Stimulated activated CD4-positive, alpha-beta T cell treated with anti-CD3 and anti-CD28 coated beads, Interleukin-1b, Interleukin-23, amount 100 ng/mL, for 1 hour (primary cell): ENCODE results near the gene SPOCD1.

Source experiments
- DNase-seq, 2 donors: peaks; one replicate each; pipeline ENCODE4 v3.0.0-alpha.2; 2020; ENCODE audit warnings: low read depth in 2 of 2

SPOCD1 gene

DNA sequence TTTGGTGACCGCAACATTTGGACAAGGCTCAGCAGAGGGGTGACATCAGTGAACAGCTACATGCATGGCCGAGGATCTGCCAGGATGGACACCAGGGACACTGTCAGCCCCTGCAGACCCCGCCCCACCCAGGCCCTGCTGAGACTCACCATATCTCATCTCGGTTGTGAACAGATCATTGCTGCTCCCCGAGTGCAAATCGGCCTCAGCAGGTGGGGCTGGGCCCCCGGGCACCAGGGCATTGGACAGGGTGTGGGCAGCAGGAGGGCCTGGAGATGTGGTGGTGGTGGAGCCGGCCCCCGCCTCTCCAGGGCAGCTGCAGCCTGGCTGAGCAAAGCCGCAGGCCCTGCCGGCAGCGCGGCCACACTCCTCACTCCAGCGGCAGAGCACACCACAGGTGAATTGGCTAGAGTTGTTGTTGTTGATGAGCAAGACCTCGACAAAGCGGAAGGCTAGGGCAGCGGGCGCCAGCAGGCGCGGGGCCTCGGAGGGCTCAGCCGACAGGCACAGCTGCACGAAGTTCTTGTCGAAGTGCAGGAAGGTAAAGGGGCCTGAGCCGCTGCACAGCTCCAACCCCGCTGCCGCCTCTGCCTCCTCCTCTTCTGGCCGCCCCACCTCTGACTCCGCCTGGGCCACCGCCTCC is 59.9 kb downstream of the SPOCD1 start:
- DNase-seq: no peak

DNA sequence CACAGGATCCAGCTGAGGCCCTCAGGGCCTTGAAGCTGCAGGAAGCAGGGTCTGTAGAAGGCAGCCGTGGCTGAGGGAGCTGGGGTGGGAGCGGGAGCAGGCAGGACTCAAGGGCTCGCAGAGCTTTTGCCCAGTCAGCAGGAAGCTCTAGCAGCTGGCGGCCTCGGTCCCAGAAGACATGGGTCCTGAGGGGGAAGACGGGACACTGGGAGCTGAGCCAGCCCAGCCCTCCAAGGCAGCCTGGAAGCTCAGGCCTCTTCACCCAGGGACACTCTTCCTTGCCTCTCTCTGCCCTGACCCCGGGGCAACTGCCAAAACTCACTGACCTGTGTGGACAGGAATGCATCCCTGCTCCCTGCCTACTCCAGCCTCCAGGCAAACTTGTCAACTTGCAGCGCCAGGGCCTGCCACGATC is 60.6 kb downstream of the SPOCD1 start:
- no peak for DNase-seq

DNA sequence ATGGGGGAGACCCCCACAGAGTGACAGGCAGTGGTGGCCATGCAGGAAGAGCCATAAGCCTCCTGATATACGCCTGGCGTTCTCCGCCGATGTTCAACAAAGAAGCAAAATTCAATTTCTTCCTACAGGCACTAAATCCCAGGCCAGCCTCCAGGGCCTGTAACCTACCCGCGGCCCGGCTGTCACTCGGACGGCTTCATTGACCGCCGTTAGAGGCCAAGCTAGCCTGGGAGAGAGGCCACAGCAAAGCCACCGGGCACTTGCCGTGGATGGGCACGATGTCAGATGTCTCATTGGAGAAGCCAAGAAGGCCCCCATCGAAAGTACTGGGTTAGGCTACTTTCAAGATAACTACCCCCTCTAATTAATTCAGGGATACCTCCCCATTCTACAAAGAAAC is 61.4 kb downstream of the SPOCD1 start:
- no peak for DNase-seq

DNA sequence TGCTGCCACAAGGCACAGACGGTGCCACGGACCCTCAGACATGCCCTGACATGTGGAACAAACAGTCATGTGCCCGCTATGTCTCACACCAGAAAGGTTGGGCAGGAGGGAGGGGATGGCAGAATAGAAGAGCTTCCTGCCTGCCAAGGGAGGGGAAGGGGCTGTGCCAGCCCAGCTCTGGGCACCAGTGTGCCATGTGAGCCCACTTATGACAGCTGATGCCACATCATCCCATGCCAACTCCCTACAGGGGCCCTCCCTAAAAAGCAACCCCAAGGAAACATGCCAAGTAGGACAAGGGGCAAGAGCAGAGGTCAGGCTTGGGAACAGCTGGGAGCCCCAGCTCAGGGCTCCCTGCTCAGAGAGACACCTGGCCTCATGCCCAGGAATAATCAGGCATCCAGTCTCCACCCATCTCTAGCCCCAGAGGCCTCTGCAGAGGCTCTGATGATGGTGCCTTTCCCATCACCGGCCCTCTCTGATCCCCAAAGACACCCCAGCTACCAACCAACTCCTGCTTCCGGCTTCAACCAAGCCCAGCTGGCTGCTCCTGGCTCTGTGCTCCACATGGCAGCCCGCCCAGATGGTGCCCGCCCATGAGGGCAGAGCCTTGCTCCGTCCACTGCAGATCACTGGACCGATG is 62.0 kb downstream of the SPOCD1 start:
- DNase-seq: no peak

DNA sequence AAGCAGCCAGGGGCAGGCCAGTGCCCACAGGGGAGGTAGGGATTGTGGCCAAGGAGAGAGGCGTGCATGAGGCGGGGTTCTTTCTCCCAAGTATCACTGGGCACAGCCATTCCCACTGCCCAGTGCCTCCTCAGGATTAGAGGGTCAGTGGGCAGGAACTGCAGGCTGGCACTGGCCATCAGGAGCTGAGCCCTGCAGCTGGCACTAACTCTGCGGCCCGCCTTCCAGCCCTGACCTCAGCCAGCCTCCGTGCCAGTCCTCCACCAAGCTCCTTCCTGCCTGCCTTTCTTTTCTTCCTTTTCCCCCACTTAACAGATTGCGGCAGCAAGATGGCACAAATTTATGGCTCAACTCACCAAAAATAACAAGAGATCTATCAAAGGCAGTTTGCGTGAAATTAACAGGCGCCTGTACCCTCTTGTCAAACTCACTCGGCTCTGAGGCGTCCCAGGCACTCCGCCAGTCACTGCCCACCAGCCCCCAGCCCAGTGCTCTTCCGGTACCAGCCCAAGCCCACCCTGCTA is 62.8 kb downstream of the SPOCD1 start:
- DNase-seq: no peak

DNA sequence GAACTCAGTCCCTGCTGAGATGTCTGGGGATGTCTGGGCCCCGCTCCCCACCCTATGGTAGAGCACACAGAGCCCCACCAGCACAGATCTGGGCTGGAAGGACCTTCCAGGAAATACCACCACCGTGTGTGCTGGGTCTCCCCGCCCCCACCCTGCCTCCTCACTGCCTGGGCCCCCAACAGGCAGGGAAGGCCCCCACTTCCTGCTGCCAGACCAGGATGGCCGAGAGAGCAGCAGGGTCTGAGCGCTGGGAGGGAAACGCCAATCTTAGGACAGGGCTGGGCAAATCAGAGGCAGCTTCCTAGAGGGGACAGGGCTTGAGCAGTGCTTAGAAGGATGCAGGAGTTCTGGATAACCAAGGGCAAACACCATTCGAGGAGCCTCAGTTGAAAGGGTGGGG is 63.6 kb downstream of the SPOCD1 start:
- no peak for DNase-seq

DNA sequence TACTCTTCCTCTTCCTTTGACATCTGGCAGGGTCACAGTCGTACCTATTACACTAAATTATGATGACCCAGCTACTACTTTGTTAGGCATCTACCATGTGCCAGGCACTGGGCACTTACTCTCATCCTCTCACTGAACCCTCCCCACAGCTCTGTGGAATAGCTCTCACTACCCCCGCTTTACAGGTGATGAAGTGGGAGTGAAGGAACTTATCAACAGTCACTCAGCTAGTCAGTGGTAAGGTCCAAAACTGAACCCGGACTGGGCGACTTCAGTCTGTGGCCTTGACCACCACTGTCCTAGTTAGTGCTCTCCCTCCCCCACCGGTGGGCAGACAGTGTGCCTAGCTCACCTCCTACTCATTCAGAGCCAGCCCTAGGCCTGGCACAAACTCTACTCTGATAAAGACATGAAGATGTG is 64.0 kb downstream of the SPOCD1 start:
- no peak for DNase-seq

DNA sequence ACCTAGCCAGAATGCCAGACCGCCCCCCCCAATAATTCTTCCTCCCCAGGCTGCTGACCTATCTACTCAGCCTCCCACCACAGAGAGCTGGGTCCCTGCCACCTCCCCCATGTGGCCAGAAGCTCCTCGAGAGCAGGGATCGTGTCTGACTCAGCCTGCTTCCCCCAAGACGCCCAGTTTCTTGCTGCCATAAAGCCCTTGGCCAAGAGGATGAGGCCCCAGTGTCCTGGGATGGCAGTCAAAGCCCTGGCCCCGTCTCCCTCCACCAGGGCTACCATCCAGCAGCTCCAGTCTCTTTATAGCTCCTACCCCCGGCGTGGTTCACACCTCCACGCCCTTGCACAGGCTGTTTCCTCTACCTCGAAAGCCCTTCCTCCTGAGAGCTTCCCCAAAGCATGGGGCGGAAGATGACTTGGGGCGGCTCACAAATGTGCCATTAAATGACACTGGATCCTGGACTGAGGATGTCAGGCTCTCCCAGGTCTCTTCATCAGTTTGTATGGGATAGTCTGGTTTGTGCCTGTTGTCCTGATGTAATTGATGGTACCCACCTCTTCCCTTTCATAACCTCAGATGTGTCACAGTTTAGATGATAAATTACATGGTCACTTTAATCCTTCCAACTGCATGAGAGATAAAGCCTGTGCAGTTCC is 64.8 kb downstream of the SPOCD1 start:
- no peak for DNase-seq

DNA sequence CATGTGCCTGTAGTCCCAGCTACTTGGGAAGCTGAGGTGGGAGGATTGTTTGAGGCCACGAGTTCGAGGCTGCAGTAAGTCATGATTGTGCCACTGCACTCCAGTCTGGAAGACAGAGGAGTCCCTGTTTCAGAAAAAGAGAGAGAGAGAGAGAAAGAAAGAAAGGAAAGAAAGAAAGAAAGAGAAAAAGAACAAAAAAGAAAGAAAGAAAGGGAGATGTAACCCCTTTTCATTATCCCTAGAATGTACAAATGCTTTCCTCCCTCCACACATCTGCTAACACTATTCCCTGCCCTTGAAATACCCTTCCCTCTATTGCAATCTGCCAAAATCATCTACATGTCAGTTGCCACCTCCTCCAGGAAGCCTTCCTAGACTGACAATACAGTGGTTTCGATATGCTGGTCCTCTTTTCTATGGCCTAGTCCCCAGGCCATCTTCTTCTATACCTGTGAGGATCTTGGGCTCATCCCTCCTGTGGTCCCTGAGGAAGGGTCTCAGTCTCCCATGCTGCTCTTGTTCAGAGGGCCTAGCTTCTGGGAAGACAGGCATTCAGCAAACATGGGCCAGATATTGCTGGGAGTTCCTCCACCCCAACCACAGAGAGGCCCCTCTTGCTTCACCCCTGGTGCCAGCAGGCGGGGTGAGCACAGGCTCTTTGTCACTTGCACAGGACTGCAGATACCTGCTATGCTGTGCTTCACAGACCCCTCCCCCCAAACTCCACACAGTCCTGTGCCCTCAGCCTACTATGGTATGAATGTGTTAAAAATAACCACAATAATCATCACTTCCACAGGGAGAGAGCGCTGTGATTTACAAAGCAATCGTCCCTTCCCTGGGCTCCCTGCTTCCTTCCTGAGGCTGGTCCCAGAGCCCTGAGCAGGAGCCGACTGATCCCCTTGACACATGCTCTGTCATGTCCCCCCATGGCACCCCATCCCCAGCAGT is 65.8 kb downstream of the SPOCD1 start:
- no peak for DNase-seq

DNA sequence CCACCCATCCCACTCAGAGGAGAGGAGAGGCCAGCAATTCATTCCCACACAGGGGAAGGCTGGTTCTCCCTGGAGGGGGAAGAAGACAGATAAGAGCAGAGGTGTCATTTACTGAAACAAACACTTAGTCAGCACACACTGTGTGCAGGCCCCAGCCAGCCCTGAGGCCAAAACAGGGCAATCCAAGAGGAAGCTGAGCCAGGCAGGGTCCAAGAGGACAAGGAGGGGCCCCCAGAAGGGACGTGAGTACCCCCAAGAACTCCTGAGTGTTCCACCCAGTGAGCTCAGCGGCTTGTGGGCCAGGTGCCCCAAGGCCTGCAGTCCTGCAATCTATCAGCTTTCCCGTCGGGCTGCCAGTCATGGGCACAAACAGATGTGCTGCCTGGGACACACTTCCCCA is 67.5 kb downstream of the SPOCD1 start:
- DNase-seq: no peak

DNA sequence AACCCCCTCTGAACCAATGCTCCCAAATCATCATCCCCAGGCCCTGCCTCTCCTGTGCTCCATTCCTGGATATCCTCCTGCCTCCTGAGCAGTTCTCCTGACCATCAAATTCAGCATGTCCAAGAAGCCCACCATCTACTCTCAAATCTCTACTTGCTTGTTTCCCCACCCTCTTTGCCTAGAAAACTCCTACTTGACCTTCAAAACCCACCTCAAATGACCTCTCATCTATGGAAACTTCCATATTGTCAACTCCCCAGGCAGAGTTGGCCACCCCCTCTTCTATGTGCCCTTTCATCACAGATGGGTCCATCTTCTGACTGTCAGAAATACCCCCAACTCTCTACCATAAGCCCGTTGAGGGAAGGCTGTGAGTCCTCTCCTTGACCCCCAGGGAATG is 68.5 kb downstream of the SPOCD1 start:
- DNase-seq: no peak

DNA sequence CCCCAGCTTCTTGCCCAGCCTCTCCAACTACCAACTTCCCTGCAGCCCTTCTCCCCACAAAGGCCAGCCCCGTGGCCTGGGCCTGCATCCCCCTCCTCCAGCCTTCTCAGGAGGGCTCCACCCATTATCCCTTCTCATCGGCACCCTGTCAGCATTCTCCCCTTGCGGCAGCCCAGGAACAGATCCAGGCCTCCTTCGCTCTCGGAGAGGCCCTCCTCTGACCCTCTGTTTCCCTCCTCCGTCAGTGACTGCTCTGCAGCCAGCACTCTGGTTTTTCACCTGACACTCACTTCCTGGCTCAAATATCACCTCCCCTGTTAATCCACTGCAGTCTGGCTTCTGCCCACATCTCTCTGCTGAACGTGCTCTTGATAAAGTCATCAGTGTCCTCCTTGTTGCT is 69.1 kb downstream of the SPOCD1 start:
- no peak for DNase-seq

DNA sequence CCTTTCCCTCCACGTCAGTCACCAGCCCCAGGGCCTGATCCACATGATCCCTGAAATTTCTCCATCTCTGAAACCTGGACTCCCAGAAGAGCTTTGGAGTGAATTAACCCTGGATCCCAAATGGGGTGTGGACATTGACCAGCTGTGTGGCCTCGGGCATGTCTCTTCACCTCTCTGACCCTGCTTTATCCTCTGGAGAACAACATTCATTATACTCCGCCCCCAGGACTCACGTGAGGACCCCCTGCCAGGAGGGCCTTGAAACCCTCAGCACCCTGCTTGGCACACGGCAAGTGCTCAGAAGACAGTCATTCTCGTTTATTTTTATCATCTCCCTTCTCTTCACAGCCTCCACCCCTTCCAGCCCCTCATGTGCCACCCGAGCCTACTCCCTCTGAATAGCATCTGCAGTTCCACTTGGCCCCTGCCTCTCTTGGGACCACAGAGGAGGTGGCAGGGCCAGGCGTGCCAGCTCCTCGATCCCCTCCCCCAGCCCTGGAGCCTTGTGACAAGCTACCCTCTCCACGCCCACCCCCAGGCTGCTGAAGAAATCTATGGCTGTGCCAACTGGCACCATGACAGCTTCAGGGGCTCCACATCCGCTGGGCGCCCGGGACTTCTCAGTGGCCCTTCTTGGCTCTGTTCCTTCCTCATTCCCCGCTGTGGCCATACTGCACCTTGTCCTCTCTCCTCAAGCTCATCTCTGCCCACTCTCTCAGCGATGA is 69.7 kb downstream of the SPOCD1 start:
- DNase-seq: no peak

DNA sequence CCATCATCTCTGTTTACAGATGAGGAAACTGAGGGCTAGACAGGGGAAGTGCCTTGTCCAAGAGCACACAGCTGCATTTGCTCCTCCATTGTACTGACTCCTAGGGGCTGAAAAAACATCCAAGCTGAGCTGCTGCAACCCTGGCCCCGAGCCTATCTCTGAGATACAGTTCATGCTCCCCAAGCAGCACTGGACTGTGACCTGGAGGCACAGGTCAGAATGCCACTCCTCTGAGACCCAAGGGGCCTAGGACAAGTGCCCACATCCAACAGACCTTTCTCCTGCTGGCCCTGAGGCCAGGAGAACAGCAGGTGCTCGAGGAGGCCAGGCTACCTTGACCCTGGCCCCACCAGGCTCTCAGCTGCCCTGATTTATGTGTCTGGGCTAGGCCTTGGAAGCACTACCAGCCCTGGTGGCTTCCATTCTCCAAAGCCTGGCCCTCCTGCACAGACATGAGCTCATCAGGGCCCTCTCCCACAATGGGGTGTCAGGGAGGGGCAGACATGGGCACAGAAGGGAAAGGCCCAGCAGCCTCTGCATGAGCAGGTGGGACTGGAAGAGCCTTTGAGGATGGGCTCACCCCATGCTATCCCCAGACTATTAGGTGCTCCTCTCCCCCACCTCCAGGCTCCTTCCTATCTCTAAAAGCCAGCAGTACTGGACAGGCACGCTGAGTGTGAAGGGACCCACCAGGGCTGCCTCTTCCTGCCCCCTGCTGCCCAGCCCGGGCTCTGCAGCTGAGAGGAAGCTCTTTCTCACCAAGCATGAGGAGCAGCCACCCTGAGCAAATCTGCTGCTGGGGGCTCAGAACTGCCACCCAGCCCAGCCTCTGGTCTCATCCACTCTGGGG is 70.5 kb downstream of the SPOCD1 start:
- DNase-seq: no peak

DNA sequence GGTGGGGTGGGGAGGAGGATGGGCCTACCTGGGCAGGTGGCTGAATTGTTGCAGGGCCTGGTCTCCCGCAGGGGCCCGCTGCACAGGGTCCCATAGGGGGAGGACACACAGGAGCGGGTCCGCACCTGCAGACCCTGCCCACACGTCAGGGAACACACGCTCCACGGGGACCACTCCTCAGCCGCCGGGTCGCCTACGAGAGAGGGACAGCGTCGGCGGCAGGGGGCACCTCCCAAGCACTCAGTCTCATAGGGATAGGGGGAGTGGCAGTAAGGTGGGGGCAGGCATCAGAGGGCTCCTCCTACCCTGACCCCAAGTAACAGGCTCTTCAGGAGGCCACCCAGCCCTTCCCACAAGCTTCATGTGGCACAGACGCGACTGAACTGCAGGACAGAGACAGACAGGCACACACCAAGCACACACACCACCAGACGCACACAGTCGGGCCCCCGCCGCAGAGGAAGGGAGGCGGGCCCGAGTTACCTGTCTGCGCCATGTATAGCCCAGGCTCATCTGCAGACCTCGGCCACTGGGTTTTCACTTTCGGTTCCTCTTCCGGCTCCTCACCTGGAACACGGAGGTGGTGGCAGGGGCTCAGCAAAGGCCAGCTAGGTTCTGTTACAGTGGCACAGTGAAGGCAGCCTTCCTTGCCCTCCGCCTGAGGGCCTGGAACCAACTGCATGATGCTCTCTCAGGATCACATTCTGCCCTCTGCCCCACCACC is 71.5 kb downstream of the SPOCD1 start:
- no peak for DNase-seq

DNA sequence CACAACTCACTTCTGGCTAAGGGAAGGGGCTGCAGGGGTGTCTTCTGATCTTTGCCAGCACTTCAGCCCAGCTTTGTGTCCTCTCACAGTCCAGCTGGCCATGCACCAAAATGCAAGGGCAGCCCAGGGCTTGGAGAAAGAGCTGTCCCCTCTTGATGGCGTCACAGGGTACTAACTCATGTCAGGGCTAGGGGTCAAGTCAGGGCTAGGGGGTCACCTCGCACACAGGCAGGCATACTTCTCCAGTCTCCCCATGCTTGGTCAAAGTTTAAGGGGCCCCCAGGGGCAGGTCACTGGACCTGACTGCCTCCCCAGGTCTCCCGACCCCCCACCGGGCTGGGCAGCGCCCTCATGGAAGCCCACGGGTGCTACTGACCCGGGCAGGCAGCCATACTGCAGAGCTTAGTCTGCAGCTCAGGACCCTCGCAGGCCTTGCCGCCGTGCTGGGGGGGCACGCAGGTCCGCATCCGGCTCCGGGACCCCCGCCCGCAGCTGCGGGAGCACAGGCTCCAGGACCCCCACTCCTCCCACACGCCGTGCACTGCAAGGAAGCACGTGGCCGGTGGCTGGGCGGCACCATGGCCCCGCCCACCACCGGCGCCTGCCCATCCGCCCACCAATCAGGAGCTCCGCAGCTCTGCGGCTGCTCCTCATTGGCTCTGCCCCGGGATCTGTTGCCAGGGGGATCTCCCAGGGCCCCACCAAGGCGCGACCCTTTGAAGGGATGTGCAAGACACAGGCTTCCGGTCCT is 73.2 kb downstream of the SPOCD1 start:
- no peak for DNase-seq
